Measurements from ENCODE around the gene LCE2C.

DNA sequence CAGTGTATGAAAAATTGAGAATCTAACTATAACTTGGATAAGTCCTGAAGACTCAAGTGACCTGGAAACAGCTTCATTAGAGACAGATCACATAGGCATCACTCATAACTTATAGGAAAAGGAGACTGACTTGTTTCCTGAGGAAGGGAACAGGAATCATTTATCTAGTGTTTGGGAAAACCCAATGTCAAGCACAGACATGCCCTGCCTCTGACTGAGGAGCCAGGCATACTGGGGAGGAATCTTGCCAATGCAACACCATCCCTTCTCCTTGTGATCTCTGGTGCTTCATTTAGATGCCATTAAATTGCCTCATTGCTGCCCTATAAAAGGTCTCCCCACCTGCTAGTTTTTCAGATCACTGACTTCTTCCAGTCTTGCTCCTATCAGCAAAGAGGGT, 43.2 kb downstream of the LCE2C start:
- TF ChIP-seq POLR2A (IDR thresholded peaks at IDR 0.05) (no peak), EP300 (IDR thresholded peaks at IDR 0.05) (no peak), POLR2AphosphoS5 (IDR thresholded peaks at IDR 0.05) (no peak)
- TF ChIP-seq, protein P1, sequence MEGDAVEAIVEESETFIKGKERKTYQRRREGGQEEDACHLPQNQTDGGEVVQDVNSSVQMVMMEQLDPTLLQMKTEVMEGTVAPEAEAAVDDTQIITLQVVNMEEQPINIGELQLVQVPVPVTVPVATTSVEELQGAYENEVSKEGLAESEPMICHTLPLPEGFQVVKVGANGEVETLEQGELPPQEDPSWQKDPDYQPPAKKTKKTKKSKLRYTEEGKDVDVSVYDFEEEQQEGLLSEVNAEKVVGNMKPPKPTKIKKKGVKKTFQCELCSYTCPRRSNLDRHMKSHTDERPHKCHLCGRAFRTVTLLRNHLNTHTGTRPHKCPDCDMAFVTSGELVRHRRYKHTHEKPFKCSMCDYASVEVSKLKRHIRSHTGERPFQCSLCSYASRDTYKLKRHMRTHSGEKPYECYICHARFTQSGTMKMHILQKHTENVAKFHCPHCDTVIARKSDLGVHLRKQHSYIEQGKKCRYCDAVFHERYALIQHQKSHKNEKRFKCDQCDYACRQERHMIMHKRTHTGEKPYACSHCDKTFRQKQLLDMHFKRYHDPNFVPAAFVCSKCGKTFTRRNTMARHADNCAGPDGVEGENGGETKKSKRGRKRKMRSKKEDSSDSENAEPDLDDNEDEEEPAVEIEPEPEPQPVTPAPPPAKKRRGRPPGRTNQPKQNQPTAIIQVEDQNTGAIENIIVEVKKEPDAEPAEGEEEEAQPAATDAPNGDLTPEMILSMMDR (IDR thresholded peaks at IDR 0.05), result no peak
